ENCODE data around the gene ELMOD1.

Gene ELMOD1

GRCh38 chr11:107631043-107631442 is 40.1 kb downstream of the ELMOD1 start:
- Histone ChIP-seq H3K4me2 (no peak overlapping the region), H3K27me3 (no peaks in the 10 kb centered on the region), H3K4me3 (no peak overlapping the region), H3K4me1 (no peaks in the 10 kb centered on the region), H3K9ac (no peak overlapping the region), H3K36me3 (no peaks in the 10 kb centered on the region), H3K9me3 (no peaks in the 10 kb centered on the region), H3K27ac (no peak overlapping the region), H4K20me1 (no peaks in the 10 kb centered on the region)
- TF ChIP-seq Cebpa-rat (IDR thresholded peaks at IDR 0.05), result no peak

- Histone ChIP-seq H3K27ac (no peak overlapping the region), H4K20me1 (no peaks in the 10 kb centered on the region), H3K27me3 (no peaks in the 10 kb centered on the region), H3K9me3 (no peaks in the 10 kb centered on the region), H3K4me1 (no peaks in the 10 kb centered on the region), H3K9ac (no peak overlapping the region), H3K36me3 (no peaks in the 10 kb centered on the region), H3K4me3 (no peak overlapping the region), H3K4me2 (no peak overlapping the region)
- TF ChIP-seq Cebpa-rat (IDR thresholded peaks at IDR 0.05), result no peak
Measured at GRCh38 chr11:107631931-107632330, 41.0 kb downstream of the ELMOD1 start.

- Histone ChIP-seq H4K20me1 (no peaks in the 10 kb centered on the region), H3K27ac (no peak overlapping the region), H3K9me3 (no peaks in the 10 kb centered on the region), H3K9ac (no peak overlapping the region), H3K4me1 (no peaks in the 10 kb centered on the region), H3K4me2 (no peak overlapping the region), H3K27me3 (no peaks in the 10 kb centered on the region), H3K36me3 (no peaks in the 10 kb centered on the region), H3K4me3 (no peak overlapping the region)
- no peak for TF ChIP-seq Cebpa-rat (IDR thresholded peaks at IDR 0.05)
Measured at GRCh38 chr11:107646783-107647182, 55.8 kb downstream of the ELMOD1 start.

- H3K27me3 ChIP-seq, result no peaks in the 10 kb centered on the region
- H3K9ac ChIP-seq, result no peak overlapping the region
- no peaks in the 10 kb centered on the region for H4K20me1 ChIP-seq
- no peak overlapping the region for H3K4me3 ChIP-seq
- no peaks in the 10 kb centered on the region for H3K9me3 ChIP-seq
- no peaks in the 10 kb centered on the region for H3K4me1 ChIP-seq
- H3K27ac ChIP-seq, result no peak overlapping the region
- H3K36me3 ChIP-seq, result no peaks in the 10 kb centered on the region
- no peak for TF ChIP-seq Cebpa-rat (IDR thresholded peaks at IDR 0.05)
- H3K4me2 ChIP-seq, result no peak overlapping the region
Measured at GRCh38 chr11:107648242-107648641, 57.3 kb downstream of the ELMOD1 start.

GRCh38 chr11:107651672-107652071 is 60.7 kb downstream of the ELMOD1 start:
- no peak for TF ChIP-seq Cebpa-rat (IDR thresholded peaks at IDR 0.05)
- H3K4me3 ChIP-seq, result no peak overlapping the region
- no peaks in the 10 kb centered on the region for H3K4me1 ChIP-seq
- no peaks in the 10 kb centered on the region for H4K20me1 ChIP-seq
- H3K27ac ChIP-seq, result no peak overlapping the region
- H3K9me3 ChIP-seq, result no peaks in the 10 kb centered on the region
- H3K4me2 ChIP-seq, result no peak overlapping the region
- H3K27me3 ChIP-seq, result no peaks in the 10 kb centered on the region
- no peaks in the 10 kb centered on the region for H3K36me3 ChIP-seq
- H3K9ac ChIP-seq, result no peak overlapping the region

- Histone ChIP-seq H3K9ac (no peak overlapping the region), H3K36me3 (no peaks in the 10 kb centered on the region), H3K4me1 (no peaks in the 10 kb centered on the region), H3K4me3 (no peak overlapping the region), H4K20me1 (no peaks in the 10 kb centered on the region), H3K27me3 (no peaks in the 10 kb centered on the region), H3K9me3 (no peaks in the 10 kb centered on the region), H3K27ac (no peak overlapping the region), H3K4me2 (no peak overlapping the region)
- TF ChIP-seq Cebpa-rat (IDR thresholded peaks at IDR 0.05), result no peak
Measured at GRCh38 chr11:107653076-107653475, 62.1 kb downstream of the ELMOD1 start.

- H3K4me2 ChIP-seq, result no peak overlapping the region
- H3K36me3 ChIP-seq, result no peaks in the 10 kb centered on the region
- H3K9ac ChIP-seq, result no peak overlapping the region
- H3K4me1 ChIP-seq, result no peaks in the 10 kb centered on the region
- H3K27me3 ChIP-seq, result no peaks in the 10 kb centered on the region
- H4K20me1 ChIP-seq, result no peaks in the 10 kb centered on the region
- no peak overlapping the region for H3K27ac ChIP-seq
- no peak for TF ChIP-seq Cebpa-rat (IDR thresholded peaks at IDR 0.05)
- no peaks in the 10 kb centered on the region for H3K9me3 ChIP-seq
- H3K4me3 ChIP-seq, result no peak overlapping the region
Measured at GRCh38 chr11:107655602-107656001, 64.7 kb downstream of the ELMOD1 start.

- no peak for TF ChIP-seq Cebpa-rat (IDR thresholded peaks at IDR 0.05)
- H3K4me3 ChIP-seq, result no peak overlapping the region
- no peaks in the 10 kb centered on the region for H3K4me1 ChIP-seq
- H3K27ac ChIP-seq, result no peak overlapping the region
- H3K9ac ChIP-seq, result no peak overlapping the region
- H3K9me3 ChIP-seq, result no peaks in the 10 kb centered on the region
- H3K4me2 ChIP-seq, result no peak overlapping the region
- H3K27me3 ChIP-seq, result no peaks in the 10 kb centered on the region
- no peaks in the 10 kb centered on the region for H3K36me3 ChIP-seq
- H4K20me1 ChIP-seq, result no peaks in the 10 kb centered on the region
Measured at GRCh38 chr11:107659310-107659709, 68.4 kb downstream of the ELMOD1 start.

- H3K27ac ChIP-seq, result no peak overlapping the region
- H3K27me3 ChIP-seq, result no peaks in the 10 kb centered on the region
- H3K4me2 ChIP-seq, result no peak overlapping the region
- H3K9ac ChIP-seq, result no peak overlapping the region
- H4K20me1 ChIP-seq, result no peaks in the 10 kb centered on the region
- H3K4me3 ChIP-seq, result no peak overlapping the region
- H3K4me1 ChIP-seq, result no peaks in the 10 kb centered on the region
- H3K9me3 ChIP-seq, result no peaks in the 10 kb centered on the region
- H3K36me3 ChIP-seq, result no peaks in the 10 kb centered on the region
- TF ChIP-seq Cebpa-rat (IDR thresholded peaks at IDR 0.05), result no peak
Measured at GRCh38 chr11:107660066-107660465, 69.1 kb downstream of the ELMOD1 start.

GRCh38 chr11:107661656-107662055 is 70.7 kb downstream of the ELMOD1 start:
- Histone ChIP-seq H3K27ac (no peak overlapping the region), H3K9ac (no peak overlapping the region), H3K4me1 (no peaks in the 10 kb centered on the region), H3K9me3 (no peaks in the 10 kb centered on the region), H3K4me2 (no peak overlapping the region), H3K4me3 (no peak overlapping the region), H3K27me3 (no peaks in the 10 kb centered on the region), H3K36me3 (no peaks in the 10 kb centered on the region), H4K20me1 (no peaks in the 10 kb centered on the region)
- no peak for TF ChIP-seq Cebpa-rat (IDR thresholded peaks at IDR 0.05)

GRCh38 chr11:107665018-107665417 is 74.1 kb downstream of the ELMOD1 start:
- Histone ChIP-seq H4K20me1 (no peaks in the 10 kb centered on the region), H3K36me3 (no peaks in the 10 kb centered on the region), H3K27me3 (no peaks in the 10 kb centered on the region), H3K27ac (no peak overlapping the region), H3K9me3 (no peaks in the 10 kb centered on the region), H3K4me2 (no peak overlapping the region), H3K4me1 (no peaks in the 10 kb centered on the region), H3K4me3 (no peak overlapping the region), H3K9ac (no peak overlapping the region)
- no peak for TF ChIP-seq Cebpa-rat (IDR thresholded peaks at IDR 0.05)

All from BLaER1 (cell line).